Osteocyte (in vitro differentiated cells): ENCODE results near the gene TTC28. TPM values are rescaled to one million over a fixed set of nuclear protein-coding genes. Genes with fewer than 3 reads are reported as not detected.

Source experiments
- DNase-seq: peaks from one replicate; pipeline ENCODE4 v3.0.0; 2021; ENCODE audit warnings: mixed read lengths; ENCODE audit not compliant: unreplicated experiment; ENCODE audit errors: extremely low spot score
- H3K27ac Mint-ChIP-seq: one replicate; pipeline ENCODE4 v1.8.0; 2021; ENCODE audit warnings: mild to moderate bottlenecking, mixed read lengths; ENCODE audit not compliant: unreplicated experiment
- H3K27me3 Mint-ChIP-seq: one replicate; pipeline ENCODE4 v1.8.0; 2021; ENCODE audit warnings: mixed read lengths; ENCODE audit not compliant: unreplicated experiment
- H3K36me3 Mint-ChIP-seq: one replicate; pipeline ENCODE4 v1.8.0; 2021; ENCODE audit warnings: mixed read lengths; ENCODE audit not compliant: unreplicated experiment
- H3K4me1 Mint-ChIP-seq: one replicate; pipeline ENCODE4 v1.8.0; 2021; ENCODE audit warnings: mixed read lengths; ENCODE audit not compliant: unreplicated experiment
- H3K4me3 Mint-ChIP-seq: one replicate; pipeline ENCODE4 v1.8.0; 2021; ENCODE audit warnings: mild to moderate bottlenecking, moderate library complexity, mixed read lengths; ENCODE audit not compliant: unreplicated experiment
- H3K9me3 Mint-ChIP-seq: one replicate; pipeline ENCODE4 v1.8.0; 2021; ENCODE audit warnings: mixed read lengths; ENCODE audit not compliant: unreplicated experiment
- CTCF ChIP-seq: fragments of 200-600 bp; sonication (generic); IDR thresholded peaks from 2 replicates; pipeline ENCODE4 v1.5.0; 2021; ENCODE audit warnings: antibody characterized with exemption, mild to moderate bottlenecking, moderate library complexity
- total RNA-seq: library from RNA; stranded (reverse); gene quantifications from 2 replicates; pipeline ENCODE4 v1.2.1, GENCODE V29; 2021

Gene TTC28
- total RNA-seq, 1 donor from 2014 or later = 70.3 TPM

GRCh38 chr22:28658448-28658847 is 21.2 kb downstream of the TTC28 start:
- Mint-ChIP-seq H3K4me1 (peaks cover 4% of the 10 kb centered on the region), H3K27ac (no peak overlapping the region), H3K36me3 (peaks cover 6% of the 10 kb centered on the region), H3K9me3 (no peaks in the 10 kb centered on the region), H3K4me3 (no peak overlapping the region), H3K27me3 (no peaks in the 10 kb centered on the region)
- no peak for TF ChIP-seq CTCF
- no peak for DNase-seq

GRCh38 chr22:28656181-28656580 is 23.5 kb downstream of the TTC28 start:
- Mint-ChIP-seq H3K4me1 (no peaks in the 10 kb centered on the region), H3K36me3 (peaks cover 14% of the 10 kb centered on the region), H3K27me3 (no peaks in the 10 kb centered on the region), H3K9me3 (no peaks in the 10 kb centered on the region), H3K4me3 (no peak overlapping the region), H3K27ac (no peak overlapping the region)
- no peak for TF ChIP-seq CTCF
- no peak for DNase-seq

GRCh38 chr22:28650463-28650862 is 29.2 kb downstream of the TTC28 start:
- Mint-ChIP-seq H3K4me3 (no peak overlapping the region), H3K9me3 (no peaks in the 10 kb centered on the region), H3K27me3 (no peaks in the 10 kb centered on the region), H3K4me1 (peaks cover 8% of the 10 kb centered on the region), H3K27ac (no peak overlapping the region), H3K36me3 (peaks cover 10% of the 10 kb centered on the region)
- no peak for DNase-seq
- TF ChIP-seq CTCF = no peak

- no peak for TF ChIP-seq CTCF
- DNase-seq = no peak
- Mint-ChIP-seq H3K36me3 (peaks cover 10% of the 10 kb centered on the region), H3K4me1 (peaks cover 8% of the 10 kb centered on the region), H3K4me3 (no peak overlapping the region), H3K27ac (no peak overlapping the region), H3K27me3 (no peaks in the 10 kb centered on the region), H3K9me3 (no peaks in the 10 kb centered on the region)
Measured at GRCh38 chr22:28648792-28649191, 30.8 kb downstream of the TTC28 start.

GRCh38 chr22:28647216-28647615 is 32.4 kb downstream of the TTC28 start:
- no peak overlapping the region for H3K27ac Mint-ChIP-seq
- peaks cover 8% of the 10 kb centered on the region for H3K4me1 Mint-ChIP-seq
- no peaks in the 10 kb centered on the region for H3K27me3 Mint-ChIP-seq
- DNase-seq = no peak
- H3K36me3 Mint-ChIP-seq = peaks cover 3% of the 10 kb centered on the region
- TF ChIP-seq CTCF = no peak
- H3K4me3 Mint-ChIP-seq = no peak overlapping the region
- no peaks in the 10 kb centered on the region for H3K9me3 Mint-ChIP-seq
